ENCODE results near the gene PDYN.

The PDYN gene

GRCh38 chr20:1995531-1996310, 1.9 kb upstream of the PDYN start:
- in situ Hi-C loops (cut with MboI; ENCODE audit: low sequenced_read_pairs), result no loop called here

- in situ Hi-C loops (cut with MboI; ENCODE audit: low sequenced_read_pairs), result no loop called here
Measured at GRCh38 chr20:1994627-1995026, 769 bp upstream of the PDYN start.

GRCh38 chr20:1992359-1993110, 1.3 kb downstream of the PDYN start:
- in situ Hi-C loops (cut with MboI; ENCODE audit: low sequenced_read_pairs), result no loop called here

- in situ Hi-C loops (cut with MboI; ENCODE audit: low sequenced_read_pairs), result no loop called here
Measured at GRCh38 chr20:1987826-1988225, 6.0 kb downstream of the PDYN start.

GRCh38 chr20:1983301-1983700, 10.6 kb downstream of the PDYN start:
- in situ Hi-C loops (cut with MboI; ENCODE audit: low sequenced_read_pairs), result no loop called here

GRCh38 chr20:1982686-1983085, 11.2 kb downstream of the PDYN start:
- in situ Hi-C loops (cut with MboI; ENCODE audit: low sequenced_read_pairs), result no loop called here

- in situ Hi-C loops (cut with MboI; ENCODE audit: low sequenced_read_pairs), result no loop called here
Measured at GRCh38 chr20:1979106-1979778, 14.6 kb downstream of the PDYN start.

- in situ Hi-C loops (cut with MboI; ENCODE audit: low sequenced_read_pairs), result no loop called here
Measured at GRCh38 chr20:1975291-1975690, 18.6 kb downstream of the PDYN start.

GRCh38 chr20:1973601-1974440, 20.0 kb downstream of the PDYN start:
- in situ Hi-C loops (cut with MboI; ENCODE audit: low sequenced_read_pairs), result no loop called here

- in situ Hi-C loops (cut with MboI; ENCODE audit: low sequenced_read_pairs), result no loop called here
Measured at GRCh38 chr20:1971893-1972586, 21.8 kb downstream of the PDYN start.

GRCh38 chr20:1968964-1969363, 24.9 kb downstream of the PDYN start:
- in situ Hi-C loops (cut with MboI; ENCODE audit: low sequenced_read_pairs), result no loop called here

GRCh38 chr20:1965520-1966351, 28.1 kb downstream of the PDYN start:
- in situ Hi-C loops (cut with MboI; ENCODE audit: low sequenced_read_pairs), result no loop called here

- in situ Hi-C loops (cut with MboI; ENCODE audit: low sequenced_read_pairs), result no loop called here
Measured at GRCh38 chr20:1964659-1965405, 29.0 kb downstream of the PDYN start.

- in situ Hi-C loops (cut with MboI; ENCODE audit: low sequenced_read_pairs), result no loop called here
Measured at GRCh38 chr20:1964061-1964460, 29.8 kb downstream of the PDYN start.

GRCh38 chr20:1961374-1961773, 32.5 kb downstream of the PDYN start:
- in situ Hi-C loops (cut with MboI; ENCODE audit: low sequenced_read_pairs), result no loop called here

GRCh38 chr20:1959156-1959555, 34.7 kb downstream of the PDYN start:
- in situ Hi-C loops (cut with MboI; ENCODE audit: low sequenced_read_pairs), result no loop called here

GRCh38 chr20:1958426-1958825, 35.4 kb downstream of the PDYN start:
- in situ Hi-C loops (cut with MboI; ENCODE audit: low sequenced_read_pairs), result no loop called here

- in situ Hi-C loops (cut with MboI; ENCODE audit: low sequenced_read_pairs), result no loop called here
Measured at GRCh38 chr20:1955217-1955616, 38.6 kb downstream of the PDYN start.

- in situ Hi-C loops (cut with MboI; ENCODE audit: low sequenced_read_pairs), result no loop called here
Measured at GRCh38 chr20:1953621-1954020, 40.2 kb downstream of the PDYN start.
